ENCODE measurements around the gene CYTIP.

CYTIP gene

DNA sequence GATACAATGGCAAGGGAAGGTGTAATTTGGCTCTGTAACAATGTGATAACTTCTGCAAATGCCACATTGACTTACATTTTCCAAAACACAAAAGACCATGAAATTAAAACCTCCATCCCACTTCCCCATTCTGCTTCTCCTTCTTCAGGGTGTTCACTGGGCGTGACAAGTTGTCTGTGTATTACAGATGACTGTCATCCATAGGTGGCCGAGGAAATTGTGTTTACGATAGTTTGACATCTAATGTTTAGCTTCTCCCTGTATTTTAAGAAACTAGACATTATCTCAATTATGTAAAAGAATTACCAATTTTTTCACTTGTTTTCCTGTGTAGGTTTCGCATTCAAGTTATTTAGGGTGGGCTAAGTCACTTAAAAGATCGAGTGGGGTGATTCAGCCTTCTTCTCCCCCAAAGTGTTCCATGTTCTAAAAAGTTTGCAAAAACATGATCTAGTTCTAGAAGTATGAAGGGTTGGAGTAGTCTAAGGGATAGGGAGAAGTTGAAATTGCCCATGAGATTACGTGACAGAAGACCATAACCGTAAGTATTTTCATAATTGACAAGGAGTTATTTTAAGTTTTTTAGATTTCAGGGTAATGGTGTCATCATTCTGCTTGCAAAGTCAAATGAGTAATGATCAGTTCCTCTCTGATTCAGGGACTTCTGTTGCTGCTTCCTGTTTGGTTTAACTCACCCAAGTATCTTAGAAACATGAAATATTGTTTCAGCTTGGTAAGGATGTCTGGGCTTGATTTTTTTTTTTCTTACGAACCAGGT is 25.2 kb upstream of the CYTIP start:
- DNase-seq = peak; percentile 95
- in situ Hi-C loops (cut with MboI; ENCODE audit: low pct_unique_long_range_greater_than_20kb, low sequenced_read_pairs) = no loop called here

DNA sequence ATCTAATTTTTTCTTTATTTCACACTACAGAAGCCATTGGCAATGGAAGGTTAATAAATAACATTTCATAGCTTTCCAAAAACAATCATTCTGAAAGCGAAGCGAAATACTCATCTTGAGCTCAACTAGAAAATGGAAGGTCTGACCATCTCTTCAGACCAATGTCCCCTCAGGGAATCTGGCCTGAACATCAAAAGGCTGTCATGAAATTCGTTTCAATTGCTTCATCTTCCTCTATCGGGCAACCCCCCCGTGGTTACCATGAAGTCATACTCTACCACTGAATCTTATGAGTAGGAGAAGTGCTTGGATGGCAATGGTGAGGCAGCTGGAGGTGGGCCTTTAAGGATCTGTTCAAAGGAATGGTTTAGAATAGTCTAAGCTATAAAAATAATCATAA is 22.9 kb upstream of the CYTIP start:
- DNase-seq = peak; percentile 19
- in situ Hi-C loops (cut with MboI; ENCODE audit: low pct_unique_long_range_greater_than_20kb, low sequenced_read_pairs) = no loop called here

DNA sequence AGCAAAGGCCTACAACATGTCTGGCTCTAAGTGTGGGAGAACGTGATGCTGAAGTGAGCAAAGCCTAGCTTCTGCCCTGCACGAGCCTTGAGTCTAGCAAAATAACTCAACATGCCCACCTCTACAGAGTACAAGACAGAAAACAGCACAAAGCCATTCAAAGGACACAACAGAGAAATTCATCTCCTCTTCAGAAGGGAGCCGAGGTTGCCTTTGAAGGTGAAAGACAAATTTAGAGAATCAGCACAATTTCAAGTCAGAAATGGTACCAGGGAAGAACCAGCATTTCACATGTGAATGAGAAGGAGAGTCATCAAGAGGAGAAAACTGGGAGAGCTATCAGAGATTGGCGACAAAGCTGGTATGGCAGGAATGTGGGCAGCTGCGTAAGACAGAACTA is 21.7 kb upstream of the CYTIP start:
- no peak for DNase-seq
- in situ Hi-C loops (cut with MboI; ENCODE audit: low pct_unique_long_range_greater_than_20kb, low sequenced_read_pairs) = no loop called here

DNA sequence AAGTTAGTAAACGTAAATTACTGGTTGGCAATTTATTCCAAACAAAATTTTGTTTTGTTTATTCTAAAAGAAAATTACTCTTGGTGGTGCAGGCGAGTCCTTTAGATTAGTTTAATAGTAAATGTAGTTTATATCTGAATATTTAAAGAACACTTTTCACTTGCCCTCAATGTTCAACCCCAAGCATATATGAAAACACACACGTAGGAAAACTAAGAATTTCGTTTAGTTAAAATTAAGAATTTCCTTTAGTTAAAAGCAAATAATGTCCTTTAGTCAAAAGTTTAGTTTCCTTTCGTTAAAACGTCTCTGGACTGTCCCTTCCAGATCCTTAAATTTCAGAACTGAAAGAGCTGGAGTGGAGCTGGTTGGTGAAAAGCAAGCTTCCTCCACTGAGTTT is 19.1 kb upstream of the CYTIP start:
- in situ Hi-C loops (cut with MboI; ENCODE audit: low pct_unique_long_range_greater_than_20kb, low sequenced_read_pairs) = no loop called here
- DNase-seq = no peak

DNA sequence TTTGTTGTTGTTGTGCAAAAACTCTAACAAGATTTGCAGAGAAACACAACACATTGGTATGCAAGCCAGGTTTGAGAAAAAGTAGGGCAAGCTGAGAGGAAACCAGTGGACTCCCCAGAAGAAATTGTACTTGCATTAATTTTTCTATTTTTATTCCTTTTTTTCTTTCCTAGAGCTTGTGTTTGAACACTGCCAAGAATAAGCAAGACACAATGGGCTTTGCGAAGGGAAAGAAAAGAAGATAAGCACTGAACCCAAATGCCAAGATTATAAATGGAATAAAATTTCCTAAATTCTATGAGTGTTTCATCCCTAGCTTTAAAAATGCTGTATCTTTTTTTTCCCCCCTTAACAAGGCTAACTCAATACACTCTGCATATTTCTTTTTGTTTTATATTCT is 17.0 kb upstream of the CYTIP start:
- DNase-seq = no peak
- in situ Hi-C loops (cut with MboI; ENCODE audit: low pct_unique_long_range_greater_than_20kb, low sequenced_read_pairs) = no loop called here

DNA sequence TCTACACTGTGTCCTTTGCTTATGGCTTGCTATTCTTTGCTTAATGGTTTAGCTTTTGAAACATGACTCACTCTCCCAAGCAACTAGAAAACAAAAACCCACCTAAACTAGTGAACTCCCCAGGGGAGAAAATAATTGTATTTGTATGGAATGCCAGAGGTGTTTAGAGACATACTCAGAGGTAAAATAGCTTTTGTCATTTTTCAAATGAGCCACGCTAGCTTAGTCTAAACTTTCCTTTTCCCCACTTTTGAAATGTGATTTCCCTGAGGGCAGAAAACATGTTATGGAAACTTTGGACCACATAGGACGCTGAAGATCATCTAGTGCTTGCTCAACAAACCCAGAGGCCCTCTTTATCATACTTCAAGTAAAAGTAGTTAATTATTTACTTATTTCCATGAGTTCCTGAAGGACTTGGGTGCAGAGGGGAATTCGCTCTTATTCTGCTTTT is 16.5 kb upstream of the CYTIP start:
- in situ Hi-C loops (cut with MboI; ENCODE audit: low pct_unique_long_range_greater_than_20kb, low sequenced_read_pairs) = no loop called here
- no peak for DNase-seq

DNA sequence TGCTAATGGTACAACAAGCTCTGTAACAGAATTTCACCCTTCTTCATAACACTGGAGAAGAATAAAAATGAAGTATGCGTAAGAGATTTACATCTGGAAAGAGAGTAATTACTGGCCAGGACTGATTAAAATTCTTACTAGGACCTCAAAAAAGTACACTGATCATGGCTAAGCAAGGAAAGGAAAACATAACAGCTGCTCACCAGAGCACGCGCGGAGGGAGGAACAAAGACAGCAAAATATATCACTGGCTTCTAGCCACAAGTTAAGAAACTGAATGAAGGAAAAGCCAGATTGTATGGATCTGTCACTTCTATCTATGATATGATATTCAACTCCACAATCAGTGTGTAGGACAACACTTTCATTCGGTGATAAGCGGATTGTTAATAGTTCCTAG is 15.6 kb upstream of the CYTIP start:
- DNase-seq = no peak
- in situ Hi-C loops (cut with MboI; ENCODE audit: low pct_unique_long_range_greater_than_20kb, low sequenced_read_pairs) = no loop called here

DNA sequence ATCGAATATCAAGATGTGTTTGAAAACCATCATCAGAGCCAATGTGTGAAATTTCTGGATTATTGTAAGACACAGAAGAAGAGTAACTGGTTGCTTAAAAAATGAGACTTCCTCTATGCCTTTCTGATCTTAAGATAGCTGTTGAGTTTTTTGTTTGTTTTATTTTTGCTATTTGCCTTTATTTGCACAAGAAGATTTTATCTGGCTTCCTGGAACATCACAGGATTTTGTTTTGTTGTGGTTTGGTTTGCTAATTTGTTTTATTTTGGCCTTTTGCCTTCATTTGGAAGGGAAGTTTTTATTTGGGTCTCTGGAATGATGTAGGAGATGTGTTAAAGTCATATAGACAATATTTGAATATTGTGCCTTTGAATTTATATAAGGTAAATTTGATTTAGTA is 3.9 kb upstream of the CYTIP start:
- no peak for DNase-seq
- in situ Hi-C loops (cut with MboI; ENCODE audit: low pct_unique_long_range_greater_than_20kb, low sequenced_read_pairs) = no loop called here

DNA sequence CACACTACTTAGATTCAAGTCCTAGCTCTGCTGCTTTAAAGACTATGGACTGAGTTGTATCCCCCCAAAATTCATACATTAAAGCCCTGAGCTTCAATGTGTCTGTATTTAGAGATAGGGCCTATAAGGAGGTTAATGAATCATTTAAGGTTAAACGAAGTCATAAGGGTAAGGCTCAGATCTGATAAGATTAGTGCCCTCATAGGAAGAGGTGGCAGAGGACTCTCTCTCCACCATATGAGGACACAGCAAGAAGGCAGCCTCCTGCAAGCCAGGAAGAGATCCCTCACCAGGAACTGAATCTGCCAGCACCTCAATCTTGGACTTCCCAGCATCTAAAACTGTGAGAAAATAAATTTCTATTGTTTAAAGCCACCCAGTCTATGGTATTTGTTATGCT is 3.1 kb upstream of the CYTIP start:
- in situ Hi-C loops (cut with MboI; ENCODE audit: low pct_unique_long_range_greater_than_20kb, low sequenced_read_pairs) = no loop called here
- DNase-seq = no peak

DNA sequence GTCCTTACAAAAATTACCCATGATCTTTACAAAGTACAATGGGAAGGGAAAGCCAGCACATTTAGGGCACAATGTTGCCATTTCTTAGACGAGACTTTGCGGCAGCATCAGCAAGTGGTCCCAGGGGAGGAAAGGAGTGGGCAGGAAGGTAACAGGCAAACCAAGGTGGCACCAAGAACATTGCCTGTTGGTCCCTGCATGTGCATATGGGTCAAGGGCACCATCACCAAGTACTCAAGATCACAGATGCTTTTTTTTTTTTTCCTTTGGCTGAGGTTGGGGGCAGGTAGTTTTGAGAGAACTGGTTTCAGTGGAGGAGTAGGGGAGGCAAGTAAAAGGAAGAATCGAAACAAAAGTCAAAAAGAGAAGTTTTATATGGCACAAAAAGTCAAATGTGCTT is 752 bp upstream of the CYTIP start:
- in situ Hi-C loops (cut with MboI; ENCODE audit: low pct_unique_long_range_greater_than_20kb, low sequenced_read_pairs) = no loop called here
- no peak for DNase-seq

DNA sequence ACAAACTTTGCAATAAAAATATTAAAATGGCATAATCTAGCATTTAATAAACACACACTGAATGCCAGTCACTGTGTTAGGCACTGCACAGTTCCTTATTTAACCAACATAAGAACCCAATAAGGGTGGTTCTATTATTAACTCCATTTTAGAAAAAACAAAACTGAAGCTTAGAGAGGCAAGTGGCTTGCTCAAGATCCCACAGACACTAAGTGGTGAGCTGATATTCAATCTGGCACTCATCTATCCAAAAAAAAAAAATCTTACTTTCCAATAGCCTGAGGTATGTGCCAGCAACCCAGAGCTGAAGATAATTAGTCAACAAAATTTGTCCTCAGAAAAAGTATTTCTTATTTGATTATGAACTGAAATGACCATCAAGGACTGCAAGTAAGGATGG is 799 bp downstream of the CYTIP start:
- peak; percentile 43 for DNase-seq
- in situ Hi-C loops (cut with MboI; ENCODE audit: low pct_unique_long_range_greater_than_20kb, low sequenced_read_pairs) = no loop called here

DNA sequence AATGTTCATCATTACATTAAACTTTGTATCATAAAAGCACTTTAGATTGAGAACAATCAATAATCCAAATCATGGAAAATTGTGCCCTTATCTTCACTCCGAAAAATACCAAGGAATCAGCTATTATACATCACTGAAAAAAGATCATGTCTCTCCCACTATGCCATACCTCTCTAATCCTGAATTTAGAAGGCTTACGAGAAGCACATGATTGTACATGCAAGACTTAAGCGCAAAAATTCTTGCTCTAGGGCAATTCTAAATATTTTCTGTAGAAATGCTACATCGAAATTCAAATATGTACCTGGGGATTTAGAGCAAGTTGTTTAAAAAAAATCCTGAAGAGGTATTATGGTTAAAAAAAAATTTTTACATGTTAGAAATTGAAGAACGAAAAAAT is 1.3 kb downstream of the CYTIP start:
- DNase-seq = peak; percentile 17
- in situ Hi-C loops (cut with MboI; ENCODE audit: low pct_unique_long_range_greater_than_20kb, low sequenced_read_pairs) = no loop called here

DNA sequence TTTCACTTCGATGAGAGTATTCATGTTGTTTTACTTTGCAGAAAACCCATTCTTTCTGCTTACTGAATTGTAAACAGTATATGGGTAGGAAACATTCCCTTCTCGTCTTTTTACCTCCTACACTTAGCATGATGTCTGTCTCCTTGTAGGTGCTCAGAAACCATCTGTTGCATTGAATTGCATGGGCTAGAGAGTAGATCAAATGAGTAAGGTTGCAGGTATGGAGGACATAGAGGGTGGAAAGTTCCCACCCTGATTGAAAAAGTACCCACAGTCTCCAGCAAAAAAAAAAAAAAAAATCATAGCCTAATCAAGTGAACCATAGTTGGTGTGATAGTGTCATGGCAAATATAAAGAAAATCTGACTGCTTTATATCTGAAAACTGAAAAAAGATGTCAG is 1.7 kb downstream of the CYTIP start:
- in situ Hi-C loops (cut with MboI; ENCODE audit: low pct_unique_long_range_greater_than_20kb, low sequenced_read_pairs) = no loop called here
- peak; percentile 36 for DNase-seq

DNA sequence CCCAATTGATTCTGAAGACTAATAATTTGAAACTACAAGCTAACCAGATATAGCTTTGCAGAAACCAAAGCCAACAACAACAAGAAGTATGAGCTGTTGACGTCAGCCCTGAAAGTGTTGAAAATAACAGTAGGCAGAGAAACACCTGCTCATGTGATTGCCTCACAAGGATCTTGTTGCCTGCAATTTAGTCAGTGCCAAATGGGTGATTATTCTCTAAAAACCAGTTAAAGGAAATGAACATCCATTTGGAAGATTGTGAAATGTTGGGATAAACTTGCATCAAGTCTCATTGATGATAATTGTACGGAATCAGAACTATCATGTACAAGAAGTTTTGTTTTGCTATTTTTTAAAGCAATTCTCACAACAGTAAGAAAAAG is 2.8 kb downstream of the CYTIP start:
- DNase-seq = no peak
- in situ Hi-C loops (cut with MboI; ENCODE audit: low pct_unique_long_range_greater_than_20kb, low sequenced_read_pairs) = no loop called here

DNA sequence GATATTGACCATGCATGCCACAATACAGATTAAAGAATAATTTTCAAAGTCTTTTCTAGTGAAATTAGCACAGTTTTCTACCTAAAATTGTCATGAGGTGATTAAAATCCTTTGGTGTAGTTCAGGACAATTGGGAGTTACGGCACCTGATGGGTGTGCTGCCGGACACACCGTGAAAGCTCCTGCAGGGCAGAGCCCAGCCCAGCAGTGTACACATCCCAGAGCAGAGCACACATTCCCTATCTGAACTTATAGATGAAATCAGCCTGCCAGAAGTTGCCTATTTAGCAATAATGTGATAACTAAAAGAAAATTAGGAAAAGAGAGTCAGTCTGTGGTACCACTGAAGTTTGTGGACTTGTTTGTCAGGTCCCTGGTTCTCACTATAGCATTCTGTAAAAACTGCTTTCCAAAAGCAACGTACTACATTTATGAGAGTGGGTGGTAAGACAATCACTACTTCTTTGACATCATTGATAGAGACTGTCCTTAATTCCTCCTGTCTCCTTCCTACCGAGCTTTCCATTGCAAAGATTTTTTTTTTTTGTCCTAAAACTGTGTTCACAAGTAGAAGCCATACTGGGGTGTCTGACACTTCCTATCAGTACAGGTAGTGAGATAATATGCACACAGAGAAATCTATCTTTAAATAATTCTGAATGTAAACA is 3.4 kb downstream of the CYTIP start:
- no peak for DNase-seq
- in situ Hi-C loops (cut with MboI; ENCODE audit: low pct_unique_long_range_greater_than_20kb, low sequenced_read_pairs) = no loop called here

DNA sequence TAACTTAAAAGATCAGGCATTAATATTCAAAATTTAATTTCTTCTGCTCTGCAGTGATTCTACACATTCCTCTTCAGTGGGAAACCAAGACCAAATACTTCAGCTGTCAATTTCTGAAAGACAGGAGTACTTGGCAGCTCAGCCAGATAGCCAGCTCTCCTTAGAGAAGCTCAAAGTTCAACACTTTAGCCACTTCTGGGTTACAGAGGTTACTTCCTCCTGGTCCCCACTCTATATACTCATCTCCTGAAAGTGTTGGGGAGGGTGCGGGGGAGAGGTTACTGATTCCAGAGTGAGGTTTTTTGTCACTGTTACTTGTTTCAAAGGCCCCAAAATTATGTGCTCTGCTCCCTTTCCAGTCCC is 4.1 kb downstream of the CYTIP start:
- in situ Hi-C loops (cut with MboI; ENCODE audit: low pct_unique_long_range_greater_than_20kb, low sequenced_read_pairs) = no loop called here
- peak; percentile 54 for DNase-seq

DNA sequence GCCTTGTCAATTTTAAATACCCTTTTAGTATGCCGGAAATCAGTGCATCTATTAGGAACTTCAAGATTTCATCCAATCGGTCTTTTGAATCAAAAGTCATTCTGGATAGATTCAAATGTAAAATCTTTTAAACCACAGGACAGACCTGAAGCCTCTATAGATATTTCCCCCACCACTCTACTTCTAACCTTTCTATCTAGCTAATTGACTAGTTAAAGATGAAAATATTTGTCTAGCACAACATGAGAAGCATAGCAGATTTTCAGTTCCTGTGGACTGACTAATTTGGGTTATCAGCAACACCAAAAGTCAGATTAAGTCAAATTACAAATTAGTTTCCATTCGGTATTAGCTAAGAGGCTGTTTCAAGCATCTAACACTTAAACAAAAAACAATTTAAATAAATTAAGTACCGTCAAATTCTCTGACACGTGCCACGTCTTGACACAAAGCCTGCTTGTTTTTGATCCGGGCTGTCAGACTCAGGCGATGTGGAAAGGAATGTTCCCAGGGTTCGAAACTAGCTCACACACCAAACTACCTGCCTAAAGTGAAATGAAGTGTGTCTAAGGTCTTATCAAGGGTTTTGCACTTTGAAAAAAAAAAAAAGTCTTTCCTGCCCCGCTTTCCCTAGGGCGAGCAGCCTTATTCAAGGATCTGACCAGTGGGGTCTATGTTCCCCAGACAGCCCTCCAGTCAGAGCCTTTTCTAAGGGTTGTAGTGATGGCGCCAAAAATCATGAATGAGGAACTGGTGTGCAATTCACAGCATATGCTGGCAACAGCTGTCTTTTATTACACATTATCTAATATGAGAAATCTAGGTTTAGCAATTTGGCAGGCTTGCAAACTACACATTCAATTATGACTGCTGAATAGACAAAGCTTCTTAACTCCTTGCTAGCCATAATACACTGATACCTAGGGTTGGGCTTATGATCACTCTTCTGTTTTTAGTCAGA is 4.7 kb downstream of the CYTIP start:
- no peak for DNase-seq
- in situ Hi-C loops (cut with MboI; ENCODE audit: low pct_unique_long_range_greater_than_20kb, low sequenced_read_pairs) = no loop called here

DNA sequence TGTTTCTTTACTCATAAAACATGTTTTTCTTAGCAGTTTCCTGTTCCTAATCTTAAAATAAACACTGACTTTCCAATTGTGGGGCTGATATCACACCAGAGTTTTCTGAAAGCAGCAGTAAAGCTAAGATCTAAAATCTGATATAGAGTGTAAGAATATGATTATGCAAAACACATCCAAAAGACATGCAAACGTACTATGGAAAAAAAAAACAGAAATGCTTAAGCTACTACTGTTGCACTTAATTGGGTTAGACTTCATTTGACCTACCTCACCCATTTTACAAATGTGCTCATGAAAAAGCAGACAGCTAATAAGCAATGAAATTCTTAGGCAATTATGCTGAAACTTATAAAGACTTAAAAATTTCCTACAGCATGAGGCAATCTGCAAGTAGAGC is 10.5 kb downstream of the CYTIP start:
- in situ Hi-C loops (cut with MboI; ENCODE audit: low pct_unique_long_range_greater_than_20kb, low sequenced_read_pairs) = no loop called here
- DNase-seq = no peak

DNA sequence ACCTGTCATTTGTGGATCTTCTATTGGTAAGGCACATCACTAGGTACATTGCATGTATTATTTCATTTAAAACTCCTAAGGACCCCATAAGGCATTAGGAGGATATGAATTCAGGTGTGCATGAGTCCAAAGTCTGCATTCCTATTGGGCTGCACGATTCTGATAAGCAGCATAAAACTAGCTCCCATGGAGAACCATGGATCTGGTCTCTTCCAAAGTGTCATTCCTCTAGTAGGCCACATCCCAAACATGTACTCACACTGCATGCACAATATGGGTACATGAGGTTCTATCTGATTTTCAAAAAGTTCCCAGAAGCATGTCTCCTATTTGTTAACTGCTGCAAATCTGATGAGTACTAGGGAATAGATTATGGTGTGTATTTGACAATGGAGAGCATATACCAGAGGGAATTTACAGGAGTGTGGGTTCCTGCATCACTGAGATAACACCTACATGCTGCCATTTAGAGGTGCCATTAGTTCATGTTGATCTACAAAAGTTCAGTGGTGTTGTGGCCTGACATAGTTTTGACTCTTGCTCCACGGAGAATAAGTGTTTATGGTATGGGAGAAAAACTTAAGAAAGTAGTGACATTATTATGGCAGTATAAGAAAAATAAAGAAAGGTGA is 11.3 kb downstream of the CYTIP start:
- no peak for DNase-seq
- in situ Hi-C loops (cut with MboI; ENCODE audit: low pct_unique_long_range_greater_than_20kb, low sequenced_read_pairs) = no loop called here

DNA sequence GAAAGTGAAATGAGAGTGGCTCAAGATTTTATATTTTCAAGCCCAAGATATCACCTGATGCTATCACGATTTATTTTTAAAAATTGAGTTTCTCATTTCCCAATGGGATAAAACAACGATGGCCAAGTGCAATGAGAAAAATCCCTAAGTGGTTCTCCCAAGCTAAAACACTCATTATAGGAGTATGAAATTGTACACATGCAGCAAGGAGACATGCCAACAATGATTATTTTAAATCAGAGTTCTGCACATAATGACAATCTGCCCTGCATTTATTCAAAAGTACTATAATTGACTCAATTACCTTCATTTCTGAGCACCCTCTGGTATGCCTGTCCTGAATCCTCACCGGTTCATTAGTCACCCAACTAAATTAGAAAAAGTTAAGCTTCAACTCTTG is 12.7 kb downstream of the CYTIP start:
- in situ Hi-C loops (cut with MboI; ENCODE audit: low pct_unique_long_range_greater_than_20kb, low sequenced_read_pairs) = no loop called here

More for the DNA sequence above, 12.7 kb downstream of the CYTIP start:
- DNase-seq = no peak
